HG02588 (cell line): Measurements from ENCODE around the gene SLC4A8.

Experiments used
- ATAC-seq: cut with Tn5 transposase; IDR thresholded peaks from one replicate; pipeline ENCODE4 v1.9.1; 2021; ENCODE audit warnings: mild to moderate bottlenecking, moderate library complexity; ENCODE audit not compliant: unreplicated experiment

SLC4A8 gene

DNA sequence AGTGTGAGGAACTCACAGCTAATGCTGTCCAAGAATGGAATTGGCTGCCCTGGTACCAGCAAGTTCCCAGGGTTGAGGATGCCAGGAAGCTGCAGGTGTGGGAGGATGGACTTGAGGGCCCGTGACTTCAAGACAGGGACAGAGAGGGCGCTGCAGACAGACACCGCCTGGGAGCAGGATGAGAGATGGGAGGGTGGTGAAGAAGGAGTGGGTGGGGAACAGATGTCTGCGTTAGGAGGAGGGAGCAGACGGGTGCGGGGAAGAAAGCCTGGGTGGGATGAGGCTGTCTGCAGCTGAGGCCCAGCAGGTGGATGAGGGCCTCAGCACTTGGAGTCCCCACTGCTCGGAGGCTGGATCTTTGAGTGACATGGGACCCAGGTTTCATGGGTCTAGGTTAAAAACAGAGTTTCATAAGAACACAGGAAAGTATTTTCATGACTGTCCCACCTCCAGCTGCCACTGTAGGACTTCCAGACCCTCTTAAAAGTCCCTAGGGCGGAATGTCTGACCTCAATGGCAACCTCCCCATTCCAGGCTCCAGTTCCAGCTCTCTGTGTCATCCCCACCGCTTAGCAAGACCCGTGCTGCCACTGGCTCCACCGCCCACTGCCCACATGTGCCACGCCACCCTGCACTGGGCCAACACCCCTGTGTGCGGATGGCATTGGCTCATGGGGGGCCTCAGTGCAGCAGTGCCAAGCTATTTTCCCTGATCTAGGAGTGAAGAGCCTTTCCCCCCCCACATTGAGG is 96.1 kb downstream of the SLC4A8 start:
- ATAC-seq: no peak

DNA sequence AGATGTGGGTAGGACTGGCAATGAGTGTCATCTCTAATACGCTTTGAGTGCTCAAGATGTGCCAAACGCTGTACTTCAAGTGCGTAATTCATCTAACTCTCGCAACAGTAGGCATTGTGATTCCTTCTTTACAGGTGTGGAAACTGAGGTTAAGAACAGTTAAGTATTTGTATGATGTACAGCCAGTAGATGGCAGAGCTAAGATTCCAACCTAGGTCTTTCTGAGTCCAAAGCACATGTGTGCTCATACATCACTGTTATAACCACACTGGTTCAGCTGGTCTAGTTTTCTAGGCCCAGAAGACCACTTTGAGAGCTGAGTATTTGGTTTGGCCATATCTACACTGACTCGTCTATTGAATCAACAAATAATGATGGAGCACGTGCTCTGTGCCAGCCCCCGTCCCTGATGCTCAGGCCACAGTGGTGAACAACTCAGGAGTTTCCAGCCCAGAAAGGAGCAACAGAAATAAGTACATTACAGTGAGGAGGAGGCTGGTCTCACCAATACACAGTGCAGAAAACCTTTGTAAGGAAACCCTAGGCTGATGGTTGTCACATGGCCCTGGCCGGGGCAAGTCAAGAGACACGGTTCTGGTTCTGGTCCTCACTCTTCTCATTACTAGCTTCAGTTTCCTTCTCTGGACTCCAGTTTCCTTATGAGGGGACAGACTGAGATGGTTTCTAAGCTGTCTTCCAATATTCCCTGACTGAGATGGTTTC is 97.1 kb downstream of the SLC4A8 start:
- no peak for ATAC-seq

DNA sequence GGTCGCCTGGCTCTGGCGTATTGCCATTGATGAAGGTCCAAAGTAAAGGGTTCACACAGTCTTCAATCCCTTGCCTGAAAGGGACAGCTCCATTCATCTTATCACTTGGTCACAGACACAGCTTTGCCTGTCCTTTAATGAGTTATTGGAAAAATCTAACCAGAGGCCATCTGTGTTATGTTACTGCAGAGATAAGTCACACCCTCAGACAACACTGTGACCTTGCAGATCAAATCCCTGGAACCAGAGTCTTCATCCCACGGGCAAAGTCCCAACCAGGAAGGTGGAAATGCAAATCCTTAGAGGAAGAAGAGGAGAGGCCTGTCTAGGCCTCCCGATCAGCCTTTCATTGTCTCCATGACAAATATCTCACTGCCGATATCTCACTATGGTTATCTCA is 98.1 kb downstream of the SLC4A8 start:
- no peak for ATAC-seq

DNA sequence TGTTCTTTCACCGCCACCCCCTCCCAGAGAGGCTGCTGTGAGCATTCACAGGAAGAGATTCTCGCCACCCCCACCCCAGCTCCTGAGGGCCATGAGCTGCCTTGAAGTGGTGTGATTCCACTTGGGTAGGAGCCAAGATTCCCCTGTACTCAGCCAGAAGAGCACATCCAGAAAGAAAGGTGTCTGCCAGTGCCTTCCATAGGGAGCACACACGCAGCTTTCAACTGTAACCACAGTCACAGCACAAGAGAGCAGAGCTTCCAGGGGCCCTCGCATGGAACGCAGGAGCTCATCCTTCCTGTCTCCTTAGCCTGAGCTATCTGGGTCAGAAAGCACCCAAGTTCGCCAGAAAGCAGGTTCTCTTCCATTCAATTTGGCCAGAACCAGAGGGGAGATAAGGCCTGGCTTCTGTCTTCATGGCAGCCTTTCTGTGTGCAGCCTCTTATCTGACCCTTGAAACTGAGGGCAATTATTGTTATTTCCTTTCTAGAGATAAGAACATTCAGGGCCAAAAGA is 99.8 kb downstream of the SLC4A8 start:
- no peak for ATAC-seq

DNA sequence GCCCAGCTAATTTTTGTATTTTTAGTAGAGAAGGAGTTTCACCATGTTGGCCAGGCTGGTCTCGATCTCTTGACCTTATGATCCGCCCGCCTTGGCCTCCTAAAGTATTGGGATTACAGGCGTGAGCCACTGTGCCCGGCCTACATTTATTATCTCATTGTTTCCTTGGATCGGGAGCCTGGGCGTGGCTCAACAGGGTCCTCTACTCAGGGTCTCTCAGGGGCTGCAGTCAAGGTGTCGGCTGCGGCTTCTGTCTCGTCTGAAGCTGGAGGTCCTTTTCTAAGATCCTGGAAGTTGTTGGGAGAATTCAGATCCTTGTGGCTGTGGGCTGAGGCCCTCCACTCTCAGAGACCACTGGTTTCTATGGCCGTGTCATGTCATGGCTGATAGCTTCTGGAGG is 100.9 kb downstream of the SLC4A8 start:
- no peak for ATAC-seq

DNA sequence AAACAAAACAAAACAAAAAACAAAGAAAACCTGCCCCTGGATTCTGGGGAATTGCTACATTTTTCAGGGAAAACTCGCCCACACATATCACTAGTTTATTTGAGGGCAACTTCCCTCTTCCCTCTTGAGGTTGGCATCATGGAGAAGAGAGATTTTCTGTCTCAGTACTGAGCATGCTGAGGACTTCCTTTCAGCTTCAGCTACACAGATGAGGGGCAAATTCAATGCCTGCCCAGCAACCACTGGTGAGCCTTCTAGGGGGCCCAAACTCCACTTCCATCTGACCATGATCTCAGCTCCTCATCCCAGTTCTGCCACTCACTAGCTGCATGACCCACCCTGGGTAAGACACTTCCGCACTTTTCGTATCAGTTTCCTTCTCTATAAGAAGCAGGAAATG is 103.3 kb downstream of the SLC4A8 start:
- no peak for ATAC-seq

DNA sequence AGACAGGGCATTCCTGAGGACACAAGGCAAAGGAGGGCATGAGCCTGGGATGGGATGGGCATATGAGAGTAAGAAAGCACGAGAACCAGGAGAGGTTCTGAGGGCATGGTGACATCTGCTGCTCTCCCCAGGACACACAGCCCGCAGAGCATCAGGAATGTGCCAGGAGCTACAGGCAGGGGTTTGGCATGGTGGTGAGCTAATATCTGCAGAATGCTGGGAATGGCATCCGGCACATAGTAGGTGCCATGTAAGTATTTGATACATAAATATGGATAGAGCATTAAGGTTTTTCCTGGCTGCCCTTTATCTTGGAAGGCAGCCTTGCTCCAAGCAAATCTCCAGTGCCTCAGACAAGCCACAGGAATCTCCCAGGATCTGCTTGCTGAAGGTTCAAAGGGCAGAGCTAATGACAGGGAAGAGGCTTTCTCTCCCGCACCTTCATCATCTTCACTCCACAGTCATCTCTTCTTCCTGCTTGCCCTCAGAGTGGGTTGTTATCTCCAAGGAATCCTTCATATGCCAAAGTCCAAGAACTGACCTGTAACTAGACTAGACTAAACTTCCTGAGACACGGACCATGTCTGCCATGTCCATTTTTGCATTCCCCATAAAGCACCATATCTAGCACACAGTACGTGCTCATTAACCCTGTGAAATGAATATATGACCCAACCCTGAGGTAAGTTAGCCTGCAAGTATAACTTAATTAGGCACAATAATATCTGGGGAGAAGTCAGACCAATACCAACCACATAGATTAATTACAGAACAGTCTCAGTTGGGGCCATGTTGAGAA is 104.4 kb downstream of the SLC4A8 start:
- no peak for ATAC-seq

DNA sequence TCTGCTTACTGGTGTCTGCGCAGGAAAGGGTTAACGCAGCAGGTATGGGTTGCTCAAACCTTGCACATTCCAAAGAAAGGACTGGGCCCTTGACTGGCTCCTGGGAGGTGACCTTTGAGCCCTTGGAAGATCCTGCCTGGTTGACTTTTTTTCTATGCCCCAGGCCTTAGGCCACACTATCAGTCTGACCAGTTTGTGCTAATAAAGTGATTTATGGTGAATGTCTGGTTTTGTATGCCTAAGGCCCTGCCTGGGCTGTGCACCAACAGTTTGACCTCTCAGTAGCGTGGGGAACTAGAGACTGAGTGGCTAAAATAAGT is 105.0 kb downstream of the SLC4A8 start:
- no peak for ATAC-seq

DNA sequence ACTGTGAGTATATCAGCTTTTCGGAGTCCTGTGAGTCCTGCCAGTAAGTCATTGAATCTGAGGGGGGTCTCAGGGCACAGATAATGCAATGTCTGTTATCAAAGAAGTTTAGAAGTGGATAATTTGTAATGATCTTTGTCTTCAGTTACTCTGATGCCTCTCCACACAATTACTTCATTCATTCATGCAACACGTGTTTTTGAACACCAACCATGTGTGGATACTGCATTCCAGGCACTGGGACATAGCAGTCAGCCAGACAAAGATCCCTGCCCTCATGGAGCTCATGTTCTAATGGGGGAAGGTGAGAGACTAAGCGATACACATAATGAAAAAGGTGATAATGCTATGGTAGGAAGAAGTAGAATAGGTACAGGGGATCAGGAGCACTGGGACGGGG is 105.6 kb downstream of the SLC4A8 start:
- ATAC-seq: no peak

DNA sequence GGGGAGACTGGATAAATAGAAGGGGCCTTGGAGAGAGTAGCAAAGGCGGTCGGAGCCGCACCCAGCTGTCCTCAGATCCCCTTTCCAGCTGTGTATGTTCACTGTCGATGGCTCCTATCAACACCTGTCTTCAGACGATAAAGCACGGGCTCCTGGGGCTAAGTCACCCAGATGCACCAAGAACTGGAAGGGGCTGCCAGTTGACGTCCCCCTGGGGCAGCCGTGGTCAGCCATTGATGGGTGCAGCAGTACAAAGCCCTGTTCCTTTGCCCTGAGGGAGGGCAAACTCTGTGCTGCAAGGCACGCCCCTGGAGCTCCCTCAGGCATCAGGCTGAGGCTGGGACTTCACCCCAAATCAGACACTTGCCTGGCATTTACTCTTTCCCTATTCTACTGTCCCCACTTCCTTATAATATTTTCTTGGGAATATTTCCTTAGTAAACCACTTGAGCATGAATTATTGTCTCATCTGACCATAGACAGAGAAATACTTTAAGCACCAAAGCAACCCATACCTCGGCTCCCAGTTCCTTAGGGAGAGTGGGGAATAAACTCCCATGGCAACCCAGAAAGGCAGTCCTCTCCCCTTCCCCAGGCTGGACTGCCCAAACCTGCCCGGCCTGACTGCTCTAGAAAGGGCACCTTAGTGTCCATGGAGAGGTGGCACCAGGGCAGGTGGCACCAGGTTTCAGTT is 106.8 kb downstream of the SLC4A8 start:
- ATAC-seq: no peak

DNA sequence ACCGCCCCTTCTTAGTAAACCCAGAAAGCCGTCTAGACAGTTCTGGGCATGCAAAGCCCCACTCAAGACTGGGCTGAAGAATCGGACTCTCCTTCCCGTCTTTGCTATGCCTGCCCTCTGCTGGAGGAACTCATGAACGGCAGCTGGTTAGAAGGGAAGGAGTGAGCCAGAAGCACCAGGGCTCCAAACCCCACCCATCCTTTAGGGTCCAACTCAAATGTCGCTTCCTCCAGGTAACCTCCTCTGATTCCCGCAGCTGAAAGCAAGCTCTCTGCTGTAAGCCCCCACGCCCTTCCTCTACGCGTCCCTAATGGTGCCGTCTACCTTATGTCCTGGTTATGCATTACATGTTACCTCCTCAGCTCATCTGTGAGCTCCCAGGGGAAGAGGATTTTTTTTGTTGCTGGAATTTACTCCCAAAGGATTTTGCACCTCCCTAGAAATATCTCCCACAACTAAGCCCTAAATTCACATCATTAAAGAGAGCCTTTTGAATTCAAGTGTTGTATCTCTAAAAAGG is 107.4 kb downstream of the SLC4A8 start:
- ATAC-seq: peak; percentile 59

DNA sequence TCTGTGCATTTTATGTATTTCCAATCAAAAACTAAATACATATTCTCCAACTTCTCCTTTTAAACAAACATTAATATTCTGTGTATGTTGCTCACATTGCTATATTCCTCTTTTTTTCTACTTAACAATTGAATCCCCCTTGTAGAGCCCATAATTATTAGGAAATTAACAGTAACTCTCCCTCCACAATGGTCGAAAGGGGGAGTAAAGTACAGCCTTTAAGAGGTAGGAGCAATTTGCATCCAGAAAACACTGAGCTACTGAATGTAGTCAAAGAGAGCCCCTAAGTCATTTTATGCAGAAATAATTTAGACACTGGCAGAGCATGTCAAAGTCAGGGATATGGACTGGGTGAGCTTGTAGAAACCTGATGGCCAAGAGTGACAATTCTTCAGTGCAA is 109.2 kb downstream of the SLC4A8 start:
- no peak for ATAC-seq

DNA sequence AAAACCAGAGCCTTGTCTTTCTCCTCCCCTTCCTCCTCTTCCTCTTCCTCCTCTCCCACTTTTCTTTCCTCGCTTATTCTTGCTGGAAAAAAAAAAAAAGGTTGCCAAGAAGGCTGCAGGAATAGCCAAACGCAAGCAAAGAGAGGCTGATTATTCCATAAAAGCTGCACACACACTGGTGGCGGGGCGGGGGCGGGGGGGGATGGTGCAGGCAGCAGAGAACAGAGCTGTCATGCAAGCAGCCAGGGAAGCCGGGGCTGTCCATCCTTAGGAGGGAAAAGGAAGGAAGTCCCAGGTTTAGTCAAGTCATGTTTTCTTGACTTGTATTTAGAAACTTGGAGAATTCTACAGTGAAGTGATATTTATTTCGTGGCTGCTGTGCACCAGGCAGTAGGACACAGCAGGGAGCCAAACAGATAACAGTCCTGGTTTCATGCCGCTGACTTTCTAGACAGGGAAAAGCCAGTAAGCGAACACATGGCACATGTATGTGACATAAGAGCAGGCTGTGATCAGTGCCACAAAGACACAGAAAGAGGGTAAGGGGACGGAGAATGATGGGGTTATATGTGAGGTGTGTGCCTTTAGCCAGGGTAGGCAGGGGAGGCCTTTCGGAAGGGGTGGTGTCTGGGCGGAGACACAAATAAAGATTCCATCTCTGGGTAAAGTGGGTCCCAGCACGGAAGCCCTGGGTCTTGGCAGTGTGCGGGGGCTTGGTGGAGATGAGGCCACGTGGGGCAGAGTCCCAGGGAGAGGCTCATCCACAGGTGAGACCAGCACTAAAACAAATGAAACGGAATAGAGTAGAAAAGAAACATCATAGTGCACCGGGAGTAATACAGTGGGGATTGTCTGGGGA is 109.8 kb downstream of the SLC4A8 start:
- ATAC-seq: no peak

DNA sequence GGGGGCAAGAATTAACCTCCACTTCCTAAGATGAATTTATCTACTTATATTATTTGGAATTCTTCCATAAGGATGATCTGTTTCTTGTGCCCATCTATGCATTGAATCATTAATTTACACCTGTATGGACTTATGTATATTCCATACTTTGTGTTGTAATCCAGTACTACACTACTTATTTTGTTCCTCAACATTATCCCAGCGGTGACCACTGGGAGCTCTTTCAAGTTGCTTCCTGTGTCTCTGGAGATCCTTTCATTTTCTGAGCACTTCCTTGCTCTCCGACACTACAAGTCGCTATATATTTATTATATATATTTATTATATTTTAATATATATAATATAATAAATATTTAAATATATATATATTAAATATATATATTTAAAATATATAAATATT is 111.5 kb downstream of the SLC4A8 start:
- no peak for ATAC-seq

DNA sequence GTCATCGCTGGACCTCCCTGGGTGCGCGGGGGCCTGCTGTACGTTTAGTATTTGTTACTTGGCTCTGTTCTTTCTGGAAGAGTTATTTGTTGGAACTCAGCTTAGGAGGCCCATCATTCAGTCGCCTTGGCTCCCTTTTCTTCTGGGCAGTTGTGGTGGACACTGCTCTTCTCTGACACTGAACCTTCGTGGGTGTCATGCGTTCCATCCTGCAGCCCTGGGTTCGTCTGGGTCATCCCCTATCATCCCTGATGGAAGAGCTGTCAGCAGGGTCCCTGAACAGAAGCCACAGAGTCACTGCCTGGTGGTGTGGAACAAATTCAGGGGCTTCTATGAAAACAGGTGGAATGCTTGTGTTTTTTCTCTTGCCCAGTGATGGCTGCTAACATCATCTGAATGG is 113.5 kb downstream of the SLC4A8 start:
- no peak for ATAC-seq

DNA sequence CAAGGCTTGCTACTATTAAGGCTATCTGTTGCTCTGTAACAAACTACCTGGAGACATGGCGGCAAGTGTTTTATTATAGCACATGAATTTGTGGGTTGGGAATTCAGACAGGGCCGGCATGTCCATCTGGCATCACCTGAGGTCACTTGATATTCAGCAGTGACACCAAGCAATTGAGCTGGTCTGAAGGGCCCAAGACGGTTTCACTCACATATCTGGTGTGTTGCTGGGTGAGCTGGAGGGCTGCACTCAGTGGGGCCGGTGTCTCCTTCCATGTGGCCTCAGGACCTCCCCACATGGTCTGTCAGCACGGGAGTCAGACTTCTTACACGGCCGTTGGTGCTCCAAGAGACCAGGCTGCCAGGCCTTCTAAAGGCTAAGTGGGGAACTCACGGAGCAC is 114.0 kb downstream of the SLC4A8 start:
- ATAC-seq: no peak

DNA sequence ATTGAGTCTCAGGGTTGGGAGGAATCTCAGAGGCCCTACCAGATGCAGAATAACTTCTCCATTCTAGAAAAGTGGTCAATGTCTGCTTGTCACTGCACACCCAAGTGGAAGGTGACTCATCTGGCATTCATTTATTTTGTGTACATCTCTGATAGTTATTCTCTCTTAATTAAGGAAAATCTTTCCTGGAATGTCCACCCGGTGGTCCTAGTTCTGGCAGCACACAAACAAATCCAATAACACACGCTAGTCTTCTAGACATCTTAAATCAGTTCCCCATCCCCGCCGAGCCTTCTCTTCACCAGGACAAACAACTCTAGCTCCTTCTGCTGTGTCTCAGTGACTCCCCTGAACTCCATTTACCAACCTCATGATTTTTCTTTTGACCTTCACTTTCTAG is 116.4 kb downstream of the SLC4A8 start:
- ATAC-seq: no peak

DNA sequence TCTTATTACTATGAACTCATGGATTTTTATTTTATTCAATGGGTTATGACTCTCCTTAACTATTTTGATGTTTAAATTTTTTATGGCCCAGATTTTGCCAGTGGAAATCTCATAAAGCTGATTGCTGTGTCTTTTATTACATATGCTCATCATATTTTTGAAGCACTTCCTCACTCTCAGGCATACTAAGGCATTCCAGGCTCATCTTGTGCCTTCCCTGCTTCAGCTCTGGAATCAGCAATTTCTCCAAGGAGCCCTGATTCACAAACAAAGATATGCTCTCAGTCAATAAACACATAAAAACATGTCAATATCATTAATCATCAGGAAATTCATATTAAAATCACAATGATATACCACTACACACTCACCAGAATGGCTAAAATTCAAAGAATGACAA is 121.5 kb downstream of the SLC4A8 start:
- ATAC-seq: no peak

DNA sequence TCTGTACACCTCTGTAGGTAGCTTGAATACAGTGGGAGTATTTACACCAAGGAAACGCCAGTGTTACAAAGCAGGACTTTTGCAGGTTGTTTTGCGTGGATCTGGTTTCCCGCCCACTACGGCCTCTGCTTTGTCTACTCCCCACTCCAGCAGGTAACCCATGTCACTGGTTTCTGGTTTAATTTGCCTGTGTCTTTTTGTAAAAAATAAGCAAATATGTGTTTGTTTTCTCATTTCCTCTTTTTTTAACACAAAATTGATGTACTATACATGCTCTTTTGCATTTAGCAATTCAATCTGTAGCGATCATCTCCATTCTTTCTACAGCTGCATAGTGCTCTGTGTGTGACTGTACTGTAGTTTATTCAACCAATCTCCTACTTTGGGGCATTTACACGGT is 123.0 kb downstream of the SLC4A8 start:
- no peak for ATAC-seq

DNA sequence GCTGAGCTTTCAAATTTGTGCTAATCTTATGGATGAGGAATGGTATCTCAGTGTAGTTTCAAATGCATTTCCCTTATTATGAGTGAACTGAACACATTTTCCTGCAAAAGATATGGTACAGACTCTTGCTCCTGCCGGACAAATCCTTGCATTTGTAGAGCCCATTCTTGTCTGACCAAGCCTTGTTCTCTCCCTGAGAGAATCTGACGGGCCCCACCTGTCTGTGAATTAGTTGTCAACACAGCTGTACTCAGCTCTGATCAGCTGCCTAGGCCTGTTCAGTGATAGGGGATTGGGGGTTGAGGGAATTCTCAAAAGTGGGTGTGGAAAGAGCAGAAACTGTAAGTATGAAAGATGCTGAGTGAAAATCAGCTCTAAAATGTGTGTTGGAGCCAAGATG is 123.6 kb downstream of the SLC4A8 start:
- ATAC-seq: no peak
